Prostate gland (tissue), 2 donors: ENCODE data around the gene CFAP97D2.

ENCODE experiments used
- POLR2A ChIP-seq: fragments of 450-650 bp; IDR thresholded peaks from one replicate; pipeline ENCODE4 v1.6.1; 2016; ENCODE audit warnings: antibody characterized with exemption, mild to moderate bottlenecking
- TF ChIP-seq, protein P1 (sequence below), 4 experiments: fragments of 200-600 bp in 2 of 4; fragments of 450-650 bp in 2 of 4; sonication (generic) in 2 of 4; IDR thresholded peaks; 1 replicate in 3 of 4; 2 replicates in 1 of 4; pipeline ENCODE4 v1.5.1; 2016 to 2019; ENCODE audit warnings: antibody characterized with exemption in 4 of 4, mild to moderate bottlenecking in 2 of 4, moderate library complexity in 2 of 4

DNA sequence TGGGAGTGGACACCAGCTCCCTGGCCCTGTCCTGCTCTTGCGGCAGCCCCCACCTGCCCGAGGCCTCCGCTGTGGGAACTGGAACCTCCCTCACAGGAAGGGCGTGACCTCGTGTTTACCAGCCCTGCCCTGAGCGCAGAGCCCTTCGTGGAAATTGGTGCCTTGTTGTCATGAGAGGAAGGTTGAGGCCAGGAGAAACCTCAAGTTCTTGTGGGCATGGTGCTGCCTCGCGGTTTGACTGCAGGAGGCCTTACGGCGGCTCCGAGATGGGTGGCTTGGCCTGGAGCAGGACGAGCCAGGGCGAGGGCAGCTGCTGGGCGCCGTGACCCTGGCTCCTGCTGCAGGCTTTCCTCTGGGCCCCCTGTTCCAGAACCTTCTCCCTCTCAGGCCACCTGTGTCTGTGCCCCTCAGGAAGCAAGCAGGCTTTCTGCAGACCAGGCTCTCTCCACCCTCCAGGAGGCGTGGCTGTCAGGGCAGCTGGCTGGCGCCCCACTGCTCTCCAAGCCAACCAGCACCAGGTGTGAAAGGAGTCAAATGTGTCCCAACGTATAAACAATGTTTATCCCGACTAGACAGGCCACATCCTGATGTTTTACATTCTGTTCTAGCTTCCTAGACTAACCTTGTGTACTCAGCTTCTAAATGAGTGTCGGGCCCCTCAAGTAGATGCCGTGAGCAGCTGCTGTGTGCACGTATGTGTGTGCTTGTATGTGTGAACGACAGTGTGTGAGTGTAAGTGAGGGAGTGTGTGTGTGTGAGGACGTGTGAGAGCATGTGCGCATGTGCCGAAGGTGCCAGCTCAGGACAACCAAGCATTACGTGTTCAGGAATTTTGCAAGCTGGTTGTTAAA lies 36.2 kb upstream of the CFAP97D2 start:
- TF ChIP-seq, protein P1, sequence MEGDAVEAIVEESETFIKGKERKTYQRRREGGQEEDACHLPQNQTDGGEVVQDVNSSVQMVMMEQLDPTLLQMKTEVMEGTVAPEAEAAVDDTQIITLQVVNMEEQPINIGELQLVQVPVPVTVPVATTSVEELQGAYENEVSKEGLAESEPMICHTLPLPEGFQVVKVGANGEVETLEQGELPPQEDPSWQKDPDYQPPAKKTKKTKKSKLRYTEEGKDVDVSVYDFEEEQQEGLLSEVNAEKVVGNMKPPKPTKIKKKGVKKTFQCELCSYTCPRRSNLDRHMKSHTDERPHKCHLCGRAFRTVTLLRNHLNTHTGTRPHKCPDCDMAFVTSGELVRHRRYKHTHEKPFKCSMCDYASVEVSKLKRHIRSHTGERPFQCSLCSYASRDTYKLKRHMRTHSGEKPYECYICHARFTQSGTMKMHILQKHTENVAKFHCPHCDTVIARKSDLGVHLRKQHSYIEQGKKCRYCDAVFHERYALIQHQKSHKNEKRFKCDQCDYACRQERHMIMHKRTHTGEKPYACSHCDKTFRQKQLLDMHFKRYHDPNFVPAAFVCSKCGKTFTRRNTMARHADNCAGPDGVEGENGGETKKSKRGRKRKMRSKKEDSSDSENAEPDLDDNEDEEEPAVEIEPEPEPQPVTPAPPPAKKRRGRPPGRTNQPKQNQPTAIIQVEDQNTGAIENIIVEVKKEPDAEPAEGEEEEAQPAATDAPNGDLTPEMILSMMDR (IDR thresholded peaks at IDR 0.05) = no peak
- no peak for TF ChIP-seq POLR2A
